GM19023 (cell line): ENCODE data around the gene CLEC11A.

Source experiments
- ATAC-seq: cut with Tn5 transposase; IDR thresholded peaks from one replicate; pipeline ENCODE4 v1.9.1; 2021; ENCODE audit warnings: mild to moderate bottlenecking, moderate library complexity; ENCODE audit not compliant: unreplicated experiment

CLEC11A gene, protein sequence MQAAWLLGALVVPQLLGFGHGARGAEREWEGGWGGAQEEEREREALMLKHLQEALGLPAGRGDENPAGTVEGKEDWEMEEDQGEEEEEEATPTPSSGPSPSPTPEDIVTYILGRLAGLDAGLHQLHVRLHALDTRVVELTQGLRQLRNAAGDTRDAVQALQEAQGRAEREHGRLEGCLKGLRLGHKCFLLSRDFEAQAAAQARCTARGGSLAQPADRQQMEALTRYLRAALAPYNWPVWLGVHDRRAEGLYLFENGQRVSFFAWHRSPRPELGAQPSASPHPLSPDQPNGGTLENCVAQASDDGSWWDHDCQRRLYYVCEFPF

DNA sequence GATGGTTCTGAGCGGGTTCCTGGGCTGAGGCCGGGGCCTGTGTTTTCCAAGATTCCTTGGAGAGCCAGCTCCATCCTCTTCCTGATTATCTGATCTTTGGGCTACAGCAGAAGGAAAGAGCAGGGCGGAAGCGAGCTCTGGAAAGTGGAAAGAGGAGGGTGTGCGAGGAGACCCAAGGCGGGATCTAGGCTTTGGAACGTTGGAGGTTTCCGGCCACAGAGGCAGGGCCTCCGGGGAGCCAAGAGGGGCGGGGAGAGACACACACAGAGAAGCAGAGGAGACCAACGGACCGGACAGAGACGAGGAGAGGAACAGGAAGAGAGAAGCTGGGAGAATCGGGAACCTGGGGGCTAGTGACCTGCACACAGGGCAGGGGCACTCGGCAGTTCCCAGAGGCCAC lies at the start of gene CLEC11A:
CLEC11A (plus strand) TSS at position 296 of the 400 bp plus-strand sequence. CDS start 162 bp downstream, outside the sequence.
- no peak for ATAC-seq

DNA sequence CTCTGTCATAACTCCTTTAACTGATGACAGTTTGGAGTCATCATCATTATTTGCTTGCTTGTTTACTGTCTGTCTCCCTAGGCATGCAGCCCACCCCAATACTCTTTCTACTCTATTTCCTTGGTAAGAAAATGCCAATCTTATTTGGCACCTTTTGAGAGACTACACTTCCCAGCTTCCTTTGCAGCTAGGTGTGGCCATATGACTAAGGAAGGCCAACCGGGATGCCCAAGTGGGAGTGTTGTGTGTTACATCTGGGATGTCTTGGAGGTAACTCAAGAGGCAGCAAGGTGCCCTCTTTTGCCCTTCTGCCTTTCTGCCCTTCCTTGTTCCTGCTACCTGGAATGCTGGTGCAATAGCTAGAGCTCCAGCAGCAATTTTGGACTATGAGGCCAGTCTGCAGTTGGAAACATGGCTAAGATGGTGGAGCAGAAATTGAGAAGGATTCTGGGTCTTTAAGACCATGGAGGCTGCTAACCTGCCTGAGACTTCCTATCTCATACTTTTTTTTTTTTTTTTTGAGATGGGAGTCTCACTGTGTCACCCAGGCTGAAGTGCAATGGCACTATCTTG lies 46.5 kb upstream of the CLEC11A start:
- no peak for ATAC-seq

DNA sequence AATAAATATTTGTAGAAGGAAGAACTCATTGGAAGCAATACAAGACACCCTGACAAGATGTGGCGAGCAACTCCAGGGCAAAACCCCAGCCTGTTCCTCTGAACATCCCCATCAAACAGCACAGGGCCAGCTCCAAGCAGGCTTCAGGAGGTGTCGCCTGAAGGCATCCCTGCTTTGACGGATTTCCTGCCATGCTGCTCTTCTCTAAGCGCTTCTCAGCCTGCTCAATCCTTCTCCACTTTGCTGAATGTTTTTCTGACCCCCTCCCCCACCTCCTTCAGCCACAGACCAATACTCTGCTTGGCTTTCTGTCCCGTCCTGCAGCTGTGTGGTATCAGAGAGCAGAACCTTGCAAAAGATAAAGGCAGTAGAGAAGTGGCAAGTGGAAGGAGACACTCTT lies 45.5 kb upstream of the CLEC11A start:
- ATAC-seq, result no peak

DNA sequence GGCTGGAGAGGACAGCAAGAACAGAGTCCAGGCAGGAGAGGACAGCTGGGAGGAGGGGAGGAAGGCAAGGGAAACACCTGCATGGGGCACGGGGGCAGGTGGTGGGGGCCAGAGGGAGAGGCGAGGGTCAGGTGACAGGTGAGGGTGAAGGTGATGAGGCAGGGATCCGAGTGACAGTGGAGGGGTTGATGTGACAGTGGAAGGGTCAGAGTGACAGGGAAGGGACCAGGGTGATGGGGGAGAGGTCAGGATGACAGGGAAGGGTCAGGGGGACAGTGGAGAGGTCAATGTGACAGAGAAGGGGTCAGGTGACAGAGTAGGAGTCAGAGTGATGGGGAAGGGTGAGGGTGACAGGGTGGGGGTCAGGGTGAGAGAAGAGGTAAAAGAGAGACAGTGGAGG lies 44.8 kb upstream of the CLEC11A start:
- no peak for ATAC-seq

DNA sequence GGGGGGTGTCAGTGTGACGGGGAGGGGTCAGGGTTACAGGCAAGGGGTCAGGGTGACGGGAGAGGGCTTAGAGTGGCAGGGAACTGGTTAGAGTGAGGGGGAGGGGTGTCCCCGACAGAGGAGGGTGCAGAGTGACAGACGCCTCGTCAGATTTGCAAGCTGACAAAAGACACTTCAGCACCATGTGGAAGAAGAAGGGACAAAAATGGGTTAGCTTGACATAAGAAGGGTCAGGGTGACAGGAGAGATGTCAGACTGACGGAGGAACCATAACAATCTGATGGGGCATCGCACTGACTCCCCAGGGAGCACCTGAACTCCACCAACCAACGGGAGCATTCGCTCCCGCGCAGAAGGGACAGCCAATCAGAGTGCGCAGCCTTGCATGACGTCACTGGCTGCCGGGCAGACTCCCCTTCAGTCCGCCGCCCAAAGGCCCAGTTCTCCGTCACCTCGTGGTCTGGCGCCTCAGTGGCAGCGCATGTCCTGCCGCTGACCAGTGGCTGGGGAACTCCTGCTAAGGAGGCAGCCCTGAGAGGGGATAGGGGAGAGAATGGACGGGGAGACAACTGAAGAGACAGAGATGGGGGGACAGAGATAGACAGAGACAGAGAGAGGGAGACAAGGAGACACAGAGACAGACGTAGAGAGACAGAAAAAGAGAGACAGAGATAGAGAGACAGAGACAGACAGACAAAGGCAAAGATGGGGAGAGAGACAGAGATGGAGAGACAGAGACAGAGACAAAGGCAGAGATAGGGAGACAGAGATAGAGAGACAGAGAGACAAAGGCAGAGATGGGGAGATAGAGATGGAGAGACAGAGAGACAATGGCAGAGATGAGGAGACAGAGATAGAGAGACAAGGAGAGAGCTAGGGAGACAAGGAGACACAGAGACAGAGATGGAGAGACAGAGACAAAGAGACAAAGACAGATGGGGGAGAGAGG lies 43.7 kb upstream of the CLEC11A start:
- peak; percentile 76 for ATAC-seq

DNA sequence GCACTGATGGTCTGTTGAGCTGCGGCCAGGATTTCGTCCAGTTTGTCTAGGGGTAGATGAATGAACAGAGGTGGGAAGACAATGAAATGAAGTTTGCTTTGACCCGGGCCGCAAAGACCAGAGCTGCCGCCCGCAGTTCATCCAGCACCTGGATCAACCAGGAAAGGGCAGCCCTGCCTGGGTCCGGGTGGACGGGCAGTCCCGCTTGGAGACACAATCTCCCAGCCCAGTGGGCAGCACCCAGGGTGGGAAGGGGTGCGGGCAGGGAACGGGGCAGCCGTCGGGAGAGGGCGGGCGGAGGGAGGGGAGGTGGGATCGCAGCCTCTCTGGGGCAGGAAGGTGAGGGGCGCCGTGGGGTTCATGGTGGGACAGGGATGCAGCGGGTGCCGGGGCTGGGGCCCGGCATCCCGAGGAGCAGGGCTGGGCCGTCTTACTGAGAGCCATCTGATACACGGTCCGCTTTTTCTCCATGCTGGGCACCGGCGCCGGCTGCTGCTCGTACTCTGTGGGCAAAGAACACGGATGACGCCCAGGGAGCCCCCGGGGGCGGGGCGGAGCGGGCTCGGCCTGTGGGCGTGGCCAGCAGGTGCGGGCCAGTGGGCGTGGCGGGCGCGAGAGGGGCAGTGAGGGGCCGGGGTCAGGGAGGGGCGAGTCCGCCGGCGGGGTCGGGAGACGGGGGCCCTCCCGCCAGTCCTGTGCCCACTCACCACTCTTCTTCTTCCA lies 36.7 kb upstream of the CLEC11A start:
- ATAC-seq, result no peak

DNA sequence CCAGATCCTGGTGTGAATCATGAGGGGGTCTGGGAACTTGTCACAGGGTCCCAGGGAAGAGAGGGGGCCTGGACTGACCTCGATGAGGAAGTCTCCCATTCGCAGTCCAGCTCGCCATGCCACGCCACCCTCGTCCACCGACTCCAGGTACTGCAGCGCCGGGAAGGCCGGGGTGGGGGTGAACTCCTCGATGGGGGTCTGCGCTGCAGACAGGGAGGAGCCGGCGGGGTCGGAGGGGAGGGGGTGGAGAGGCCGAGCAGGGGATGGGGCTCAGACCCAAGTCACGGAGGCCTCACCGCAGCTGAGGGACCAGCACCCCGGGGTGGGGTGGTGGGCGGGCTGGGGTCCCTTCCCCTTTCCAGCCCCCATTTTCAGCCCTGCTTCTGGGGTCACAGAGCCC lies 34.4 kb upstream of the CLEC11A start:
- ATAC-seq, result no peak

DNA sequence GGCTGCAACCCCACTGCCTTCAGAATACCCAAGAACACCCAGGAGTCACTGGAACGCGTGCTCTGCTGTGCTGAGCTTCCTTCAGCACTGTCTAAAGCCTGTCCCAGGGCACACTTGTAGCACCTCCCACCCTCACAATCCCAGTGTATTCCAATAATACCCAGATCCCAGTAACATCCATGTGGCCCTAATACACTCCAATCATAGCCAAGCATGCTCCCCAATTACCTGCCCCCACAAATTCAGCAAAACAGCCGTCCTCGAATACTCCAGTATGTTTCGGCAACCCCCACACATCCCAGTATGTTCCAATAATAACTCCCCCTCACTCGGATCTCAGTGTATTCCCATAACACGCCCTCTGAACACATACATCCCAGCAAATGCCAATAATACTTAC lies 32.7 kb upstream of the CLEC11A start:
- no peak for ATAC-seq

DNA sequence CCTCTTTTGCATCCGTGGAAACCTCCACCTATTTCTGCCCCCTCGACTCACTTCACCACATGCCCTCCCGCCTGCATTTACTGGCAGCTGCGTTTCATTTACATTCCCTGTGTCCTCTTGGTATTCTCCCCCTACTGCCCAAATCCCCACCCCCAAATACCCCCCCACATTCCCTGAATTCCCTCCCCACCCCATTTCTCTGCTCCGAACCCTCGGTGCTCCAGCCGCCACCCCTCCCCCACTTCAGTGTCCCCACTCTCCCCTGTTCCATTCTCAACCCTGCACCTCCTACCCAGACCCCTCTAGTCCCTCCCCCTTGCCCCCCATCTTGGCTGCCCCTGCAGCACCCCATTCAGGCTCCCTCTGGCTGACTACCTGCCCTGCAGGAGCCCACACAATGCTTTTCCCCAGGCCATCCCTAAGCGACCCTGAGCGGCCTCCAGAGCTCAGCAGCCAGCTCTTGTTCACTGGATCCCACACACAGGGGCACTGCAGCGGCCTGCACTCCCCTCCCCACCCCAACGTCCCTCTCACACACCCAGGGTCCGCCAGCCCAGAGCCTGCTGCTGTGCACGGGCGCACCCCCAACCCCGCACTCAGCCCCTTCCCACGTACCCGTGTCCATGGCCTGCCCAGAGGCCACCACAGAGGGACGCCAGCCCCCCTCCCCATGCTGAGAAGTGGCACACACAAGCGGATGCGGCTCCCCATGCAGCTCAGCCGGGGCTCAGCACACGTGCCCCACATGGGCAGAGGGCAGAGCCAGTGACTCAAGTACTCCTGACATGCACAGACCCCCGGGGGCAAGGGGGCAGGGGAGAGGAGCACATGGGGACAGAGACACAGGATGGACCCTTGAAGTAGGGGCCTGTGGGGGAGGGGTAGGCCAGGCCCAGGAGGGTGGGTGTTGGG lies 29.8 kb upstream of the CLEC11A start:
- ATAC-seq, result no peak

DNA sequence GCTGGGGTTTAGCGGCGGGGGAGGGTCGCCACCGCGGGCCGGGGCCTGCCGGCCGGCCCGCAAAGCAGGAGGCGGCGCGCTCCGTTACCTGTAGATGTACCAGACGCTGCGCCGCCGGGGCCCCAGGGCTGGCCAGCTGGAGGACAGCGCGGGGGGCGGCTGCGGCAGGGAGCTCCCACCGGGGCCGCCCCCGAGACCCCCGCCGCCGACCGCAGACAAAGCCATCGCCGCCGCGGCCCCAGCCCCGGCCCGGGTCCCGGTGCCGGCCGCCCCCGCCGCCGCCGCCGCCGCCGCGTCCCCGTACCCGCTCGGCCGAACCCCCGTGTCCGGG lies 28.4 kb upstream of the CLEC11A start:
- no peak for ATAC-seq

DNA sequence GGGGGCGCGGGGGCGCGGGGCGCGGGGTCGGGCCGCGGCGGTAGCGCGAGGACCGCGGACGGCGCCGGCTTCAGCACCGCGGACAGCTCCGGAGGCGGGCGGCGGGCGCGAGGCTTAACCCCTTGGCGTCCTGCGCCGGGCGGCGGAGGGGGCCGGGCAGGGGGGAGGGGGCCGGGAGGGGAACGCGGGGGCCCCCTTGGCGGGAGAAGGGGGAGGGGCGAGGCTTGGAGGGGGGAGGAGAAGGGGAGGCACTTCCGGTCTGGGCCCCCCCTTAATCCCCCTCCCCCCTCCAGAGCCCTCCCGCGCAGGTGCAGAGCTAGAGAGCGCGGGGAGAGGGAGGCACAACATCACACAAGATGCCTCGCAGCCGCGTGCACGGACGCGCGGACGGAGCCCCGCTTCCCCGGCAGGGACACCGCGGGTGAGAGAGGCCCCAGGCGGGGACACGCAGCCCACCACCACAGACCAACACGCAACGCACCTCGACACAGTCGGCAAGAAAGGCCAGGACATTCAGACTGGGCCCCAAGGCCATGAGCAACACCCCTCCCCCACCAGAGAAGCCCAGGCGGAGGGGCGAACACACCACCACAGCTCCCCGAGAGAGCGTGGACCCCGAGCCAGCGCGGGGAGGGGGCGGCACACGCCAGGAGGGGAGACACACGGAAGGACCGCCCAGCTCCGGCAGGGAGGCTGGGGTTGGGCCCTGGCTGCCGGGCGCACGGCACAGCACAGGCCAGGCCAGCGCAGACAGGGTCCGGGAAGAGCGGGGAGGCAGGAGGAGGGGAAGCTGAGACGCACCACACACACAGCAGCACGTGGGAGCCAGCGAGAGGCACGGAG lies 27.7 kb upstream of the CLEC11A start:
- ATAC-seq, result no peak

DNA sequence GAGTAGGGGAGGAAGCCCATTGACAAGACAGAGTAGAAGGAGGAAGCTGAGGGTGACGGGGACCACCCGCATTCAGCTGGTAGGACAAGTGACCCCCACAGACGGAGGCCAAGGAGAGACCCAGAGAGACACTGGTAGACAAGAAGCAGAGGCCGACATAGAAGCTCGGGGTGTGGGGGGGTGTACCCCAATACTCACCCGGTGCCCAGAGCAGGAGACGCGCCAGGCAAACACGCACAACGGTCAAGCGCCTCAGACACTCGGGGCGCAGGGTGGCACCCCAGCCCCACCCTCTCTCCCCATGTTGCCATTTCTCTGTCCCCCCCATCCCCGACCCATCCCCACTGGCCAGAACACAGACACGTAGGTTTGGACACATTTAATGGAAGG lies 27.1 kb upstream of the CLEC11A start:
- no peak for ATAC-seq

DNA sequence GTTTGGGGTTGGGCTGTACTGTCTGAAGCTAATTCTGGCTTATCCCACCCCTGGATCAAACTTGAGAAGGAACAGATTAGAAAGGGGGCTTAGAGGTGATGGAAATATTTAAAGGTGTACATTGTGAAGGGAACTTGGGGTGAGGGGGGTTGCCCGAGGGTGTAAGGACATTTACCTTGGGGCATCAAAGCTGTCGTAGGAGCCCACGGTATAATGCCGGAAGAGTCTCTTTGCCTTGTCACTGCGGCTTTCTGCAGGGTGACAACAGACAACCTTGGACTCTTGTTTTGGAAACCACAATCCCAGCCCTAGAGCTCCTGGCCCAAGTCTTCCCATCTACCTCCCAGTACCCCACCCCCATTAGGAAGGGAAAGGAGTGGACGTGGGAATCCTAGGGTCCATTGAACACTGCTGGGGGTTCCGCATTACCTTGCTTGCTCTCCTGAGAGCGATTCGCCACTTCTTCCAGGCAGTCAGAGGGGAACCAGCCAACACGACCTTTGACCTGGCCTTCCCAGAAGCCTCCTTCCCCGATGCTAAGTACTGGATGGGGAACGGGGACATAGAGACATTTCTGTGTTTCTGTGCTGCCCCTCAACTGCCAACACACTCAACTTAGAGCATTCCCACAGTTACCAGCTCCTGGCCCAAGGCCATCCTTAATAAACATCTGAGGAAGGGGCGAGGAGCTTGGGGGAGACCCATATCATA lies 25.6 kb upstream of the CLEC11A start:
- ATAC-seq, result no peak

DNA sequence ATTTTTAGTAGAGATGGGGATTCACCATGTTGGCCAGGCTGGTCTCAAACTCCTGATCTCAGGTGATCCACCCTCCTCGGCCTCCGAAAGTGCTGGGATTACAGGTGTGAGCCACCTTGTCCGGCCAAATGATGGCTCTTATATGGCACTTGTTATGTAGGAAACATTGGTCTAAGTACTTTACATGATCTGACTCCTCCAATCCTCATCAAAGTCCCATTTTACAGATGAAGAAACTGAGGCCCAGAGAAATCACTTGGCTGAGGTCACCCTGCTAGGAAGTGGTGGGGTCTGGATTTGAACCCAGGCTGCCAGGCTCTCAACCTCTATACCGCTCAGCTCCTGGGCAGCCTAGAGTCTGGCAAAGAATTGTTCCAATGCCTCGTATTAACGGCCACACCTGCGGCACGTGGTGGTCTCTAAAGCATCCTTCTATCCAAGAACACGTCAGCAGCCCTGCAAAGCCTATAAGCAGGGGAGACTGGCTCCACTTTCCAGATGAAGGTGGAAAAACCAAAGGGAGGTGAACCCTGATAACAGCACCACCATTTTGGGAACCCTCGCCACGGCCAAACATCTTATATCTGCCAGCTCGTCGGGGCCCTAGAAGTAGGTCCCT lies 21.7 kb upstream of the CLEC11A start:
- no peak for ATAC-seq

DNA sequence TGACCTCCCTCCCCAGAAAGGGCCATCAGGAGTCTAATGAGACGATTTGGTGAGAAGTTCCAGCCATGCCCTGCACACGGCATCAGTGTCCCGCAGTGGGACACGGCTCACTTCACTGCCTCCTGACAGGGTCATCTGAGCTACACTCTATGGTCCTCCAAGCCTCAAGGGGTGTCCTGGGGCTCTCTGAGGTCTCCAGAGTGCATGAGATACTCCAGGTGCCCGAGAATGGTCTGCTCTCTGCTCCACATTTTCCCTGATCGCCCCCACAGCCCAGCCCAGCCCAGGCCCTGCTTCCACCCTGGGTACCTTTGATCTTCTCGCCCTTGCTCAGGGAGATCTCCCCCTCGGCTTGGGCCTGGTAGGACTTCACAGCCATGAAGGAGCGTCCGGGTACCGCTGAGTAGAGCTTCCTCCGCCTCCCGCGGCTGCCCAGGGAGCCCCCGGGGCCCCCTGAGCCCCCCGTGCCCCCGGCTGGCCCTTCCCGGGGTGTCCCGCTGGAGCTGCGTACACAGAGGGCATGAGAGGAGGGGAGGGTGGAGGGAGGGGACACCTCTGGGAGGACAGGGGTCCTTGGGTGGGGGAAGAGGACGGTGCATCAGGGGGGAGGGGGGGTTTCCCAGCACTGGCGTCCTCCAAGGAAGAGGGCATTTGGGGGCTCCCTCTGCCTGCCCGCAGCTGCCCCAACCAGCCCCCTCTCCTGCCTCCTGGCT lies 20.9 kb upstream of the CLEC11A start:
- ATAC-seq, result no peak

DNA sequence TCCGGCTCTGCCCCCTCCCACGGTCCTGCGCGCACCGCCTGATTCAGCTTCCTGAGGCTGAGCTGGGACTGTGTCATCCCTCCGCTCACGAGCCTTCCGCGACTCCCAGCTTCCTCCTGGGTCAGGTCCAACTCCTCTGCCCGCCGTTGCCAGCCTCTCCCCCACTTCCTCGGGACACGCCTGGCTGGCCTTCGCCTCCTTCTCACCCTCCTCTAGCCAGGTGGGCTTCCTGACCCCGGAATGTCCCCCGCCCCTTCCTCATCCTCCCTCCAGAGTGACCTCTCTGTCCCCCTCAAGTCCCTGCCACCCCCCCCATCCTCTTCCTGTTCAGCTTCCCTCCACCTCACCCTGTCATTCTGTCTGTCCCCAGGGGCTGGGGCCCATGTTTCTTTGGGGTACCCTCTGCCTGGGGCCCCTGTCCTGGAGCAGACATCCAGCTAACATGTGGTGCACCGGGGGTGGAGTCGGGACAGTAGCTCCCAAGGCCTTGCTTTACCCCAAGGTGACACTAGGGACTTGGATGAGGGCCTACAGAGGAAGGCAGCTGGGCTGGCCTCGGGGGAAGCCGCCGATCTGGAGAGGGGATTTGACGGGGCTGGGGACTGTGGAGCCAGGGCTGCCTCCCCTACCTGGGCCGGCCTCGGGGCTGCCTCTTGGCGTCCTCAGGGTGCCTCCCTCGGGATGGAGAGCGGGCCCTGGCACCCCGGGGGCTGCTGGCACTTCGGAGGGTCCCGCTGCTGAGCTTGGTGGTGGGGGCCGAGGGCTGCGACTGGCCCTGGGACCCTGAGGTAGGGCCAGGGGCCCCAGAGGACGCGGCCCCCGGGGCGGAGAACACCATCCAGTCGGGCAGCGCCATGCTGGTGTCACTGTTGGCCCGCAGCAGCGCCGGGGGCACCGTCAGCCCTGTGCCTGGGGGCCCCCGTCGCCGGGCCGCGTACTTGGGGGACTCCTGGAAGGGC lies 20.0 kb upstream of the CLEC11A start:
- no peak for ATAC-seq
